Measurements from ENCODE around the gene VASN.

Gene VASN

GRCh38 chr16:4372578-4373355, 1.1 kb downstream of the VASN start:
- DNase-seq (ENCODE audit: low read depth in 2 of 2), result no peak

GRCh38 chr16:4373356-4373908, 1.8 kb downstream of the VASN start:
- no peak for DNase-seq (ENCODE audit: low read depth in 2 of 2)

DNA sequence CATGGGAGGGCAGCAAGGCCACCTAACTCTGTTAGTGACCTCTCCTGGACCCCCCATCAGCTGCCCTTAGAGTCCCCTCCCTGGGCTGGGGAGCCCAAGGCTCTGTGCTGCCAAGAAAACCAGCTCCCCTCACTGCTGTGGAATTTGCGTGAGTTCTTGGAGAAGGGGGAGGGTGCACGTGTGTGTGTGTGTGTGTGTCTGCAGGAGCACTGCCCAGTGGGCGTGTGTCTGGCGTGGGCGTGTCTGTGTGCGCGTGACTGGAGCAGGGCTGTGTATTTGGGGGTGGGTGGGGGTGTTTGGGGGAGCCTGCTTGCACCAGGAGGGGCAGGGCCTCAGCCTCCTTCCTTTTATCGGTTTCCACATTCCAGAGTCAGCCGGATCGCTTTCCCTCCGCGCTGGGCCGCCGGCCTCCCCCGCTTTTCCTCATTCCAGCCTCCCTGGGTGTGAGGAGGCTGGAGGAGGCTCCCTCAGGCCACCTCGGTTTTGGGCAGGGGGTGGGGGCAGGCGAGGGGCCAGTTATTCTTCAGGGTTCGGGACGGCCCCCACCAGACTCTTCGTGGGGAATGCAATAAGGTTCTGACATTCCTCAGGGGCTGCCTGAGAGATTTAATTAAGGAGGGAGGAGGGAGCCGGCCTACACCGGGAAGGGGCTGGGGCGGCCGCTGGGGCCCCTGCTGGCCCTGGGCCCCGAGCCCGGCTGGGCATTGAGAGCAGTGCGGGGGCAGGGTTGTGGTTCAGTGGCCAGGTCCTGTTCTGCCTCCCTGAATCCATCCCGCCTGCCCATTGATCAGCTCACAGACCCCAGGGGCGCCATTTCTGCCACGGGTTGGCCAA, 2.5 kb downstream of the VASN start:
- no peak for DNase-seq (ENCODE audit: low read depth in 2 of 2)

- DNase-seq (ENCODE audit: low read depth in 2 of 2), result no peak
Measured at GRCh38 chr16:4375717-4376116, 4.1 kb downstream of the VASN start.

- no peak for DNase-seq (ENCODE audit: low read depth in 2 of 2)
Measured at GRCh38 chr16:4376126-4376892, 4.7 kb downstream of the VASN start.

- no peak for DNase-seq (ENCODE audit: low read depth in 2 of 2)
Measured at GRCh38 chr16:4376893-4377572, 5.4 kb downstream of the VASN start.

GRCh38 chr16:4377573-4378154, 6.0 kb downstream of the VASN start:
- no peak for DNase-seq (ENCODE audit: low read depth in 2 of 2)

DNA sequence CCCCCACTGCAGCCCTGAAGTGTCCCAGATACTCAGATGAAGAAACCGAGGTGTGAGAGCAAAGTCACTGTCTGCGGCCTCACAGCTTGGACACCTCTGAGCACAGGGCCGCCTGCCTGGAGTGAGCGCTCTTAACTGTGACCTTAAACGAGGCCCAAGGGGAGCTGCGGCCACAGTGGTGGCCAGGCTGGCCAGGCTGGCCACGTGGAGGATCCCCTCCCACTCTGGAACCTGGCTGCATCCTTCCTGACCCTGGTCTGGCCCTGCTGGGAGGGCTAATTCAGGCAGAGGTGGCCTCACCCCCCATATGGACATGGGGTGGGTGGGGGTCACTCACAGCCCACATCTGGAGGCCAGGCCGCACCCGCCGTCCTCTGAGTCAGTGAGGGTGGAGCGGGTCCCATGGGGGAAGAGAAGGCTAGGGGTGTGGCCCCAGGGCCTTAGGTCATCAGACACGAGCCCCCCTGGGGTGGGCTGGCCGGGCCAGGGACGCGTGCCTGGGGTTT, 6.6 kb downstream of the VASN start:
- no peak for DNase-seq (ENCODE audit: low read depth in 2 of 2)

DNA sequence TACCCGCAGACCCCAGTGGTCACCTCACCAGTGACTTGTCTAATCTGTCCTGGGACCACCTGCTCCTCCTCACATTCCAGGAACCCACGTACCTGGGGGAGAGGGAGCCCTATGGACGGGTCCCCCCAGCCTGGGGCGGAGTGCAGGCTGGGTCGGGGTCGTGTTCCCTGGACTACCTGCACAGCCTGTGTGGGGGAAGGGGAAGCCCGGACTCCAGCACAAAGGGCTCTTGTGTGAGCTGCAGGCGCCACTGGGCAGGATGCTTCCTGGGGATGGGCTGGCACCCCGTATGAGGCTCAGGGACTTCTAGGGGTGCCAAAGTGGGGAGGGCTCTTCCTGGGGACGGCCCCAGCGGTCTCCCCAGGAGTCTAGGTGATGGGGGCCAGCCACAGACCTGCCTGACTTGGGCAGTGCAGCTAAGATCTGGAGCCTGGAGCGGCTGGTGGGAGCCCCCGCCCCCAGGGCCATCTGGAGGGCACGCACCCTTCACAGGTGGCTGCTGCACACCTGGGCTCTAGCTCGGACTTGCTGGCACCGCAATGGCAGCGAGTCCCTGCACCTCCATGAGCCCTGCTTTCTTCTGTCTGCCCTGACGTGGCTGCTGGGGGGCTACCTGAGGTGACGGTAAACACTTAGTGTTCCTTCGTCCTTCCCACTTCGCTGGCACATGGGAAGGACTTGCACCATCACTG, 7.5 kb downstream of the VASN start:
- DNase-seq (ENCODE audit: low read depth in 2 of 2), result no peak

GRCh38 chr16:4380119-4381063, 8.7 kb downstream of the VASN start:
- no peak for DNase-seq (ENCODE audit: low read depth in 2 of 2)

GRCh38 chr16:4381072-4381934, 9.7 kb downstream of the VASN start:
- DNase-seq (ENCODE audit: low read depth in 2 of 2), result no peak

GRCh38 chr16:4381935-4382794, 10.5 kb downstream of the VASN start:
- DNase-seq (ENCODE audit: low read depth in 2 of 2), result no peak

DNA sequence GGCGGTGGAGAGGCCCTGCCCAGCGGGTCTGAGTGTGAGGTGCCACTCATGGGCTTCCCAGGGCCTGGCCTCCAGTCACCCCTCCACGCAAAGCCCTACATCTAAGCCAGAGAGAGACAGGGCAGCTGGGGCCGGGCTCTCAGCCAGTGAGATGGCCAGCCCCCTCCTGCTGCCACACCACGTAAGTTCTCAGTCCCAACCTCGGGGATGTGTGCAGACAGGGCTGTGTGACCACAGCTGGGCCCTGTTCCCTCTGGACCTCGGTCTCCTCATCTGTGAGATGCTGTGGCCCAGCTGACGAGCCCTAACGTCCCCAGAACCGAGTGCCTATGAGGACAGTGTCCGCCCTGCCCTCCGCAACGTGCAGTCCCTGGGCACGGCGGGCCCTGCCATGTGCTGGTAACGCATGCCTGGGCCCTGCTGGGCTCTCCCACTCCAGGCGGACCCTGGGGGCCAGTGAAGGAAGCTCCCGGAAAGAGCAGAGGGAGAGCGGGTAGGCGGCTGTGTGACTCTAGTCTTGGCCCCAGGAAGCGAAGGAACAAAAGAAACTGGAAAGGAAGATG, 11.2 kb downstream of the VASN start:
- no peak for DNase-seq (ENCODE audit: low read depth in 2 of 2)

- DNase-seq (ENCODE audit: low read depth in 2 of 2), result no peak
Measured at GRCh38 chr16:4383591-4384444, 12.2 kb downstream of the VASN start.

DNA sequence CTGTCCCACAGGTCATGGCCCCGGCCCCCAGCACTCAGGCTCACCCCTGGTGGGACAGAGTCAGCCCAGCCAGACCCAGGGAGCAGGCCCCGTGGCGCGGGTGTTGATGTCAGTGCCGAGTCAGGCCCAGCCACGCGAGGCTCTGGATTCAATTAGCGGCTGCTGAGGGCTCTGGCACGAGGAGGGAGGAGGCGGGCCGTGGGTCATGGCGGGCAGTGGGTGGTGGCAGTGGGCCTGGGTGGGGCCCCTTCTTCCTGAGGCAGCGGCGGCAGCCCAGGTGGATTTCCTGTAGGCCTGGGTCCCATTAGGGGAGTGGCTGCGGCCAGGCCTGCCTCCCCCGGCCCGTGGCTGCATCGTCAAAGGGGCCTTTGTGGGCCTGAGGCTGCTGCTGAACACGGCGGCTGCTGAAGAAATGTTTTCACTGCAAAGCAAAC, 12.9 kb downstream of the VASN start:
- no peak for DNase-seq (ENCODE audit: low read depth in 2 of 2)

Measured in stimulated activated CD8-positive, alpha-beta memory T cell treated with anti-CD3 and anti-CD28 coated beads, Interleukin-7, amount 100 ng/mL, for 1 hour (primary cell).